HEK293 (cell line): Measurements from ENCODE around the gene OVOL3.

Source experiments
- CTCF ChIA-PET: fragments of 350-600 bp; formaldehyde crosslinking; extraction: SDS; loops from one replicate; lab custom pipeline; 2021; ENCODE audit warnings: antibody characterized with exemption; lab: Yijun Ruan, JAX
- POLR2A ChIA-PET: fragments of 300-600 bp; formaldehyde crosslinking; extraction: SDS; loops from one replicate; lab custom pipeline; 2020; ENCODE audit warnings: antibody characterized with exemption, inconsistent platforms; lab: Yijun Ruan, JAX
- H3K27ac ChIP-seq: fragments of 200-500 bp; sonication (Bioruptor generic); 2 replicates; pipeline ENCODE4 v1.5.1; 2014; ENCODE audit warnings: low read depth, low read length, control low read depth, inconsistent platforms; ENCODE audit errors: extremely low read depth
- H3K36me3 ChIP-seq, 2 experiments: fragments of 200-500 bp in 1 of 2; sonication (Bioruptor generic) in 1 of 2; 1 replicate in 1 of 2; 2 replicates in 1 of 2; pipeline ENCODE4 v1.5.1; 2014 to 2017; ENCODE audit warnings: inconsistent platforms in 2 of 2, low read length in 2 of 2; ENCODE audit not compliant: control insufficient read depth in 2 of 2, insufficient read depth in 1 of 2
- H3K4me1 ChIP-seq: fragments of 200-500 bp; sonication (Bioruptor generic); 2 replicates; pipeline ENCODE4 v1.5.1; 2014; ENCODE audit warnings: mild to moderate bottlenecking, low read length, inconsistent platforms; ENCODE audit not compliant: control insufficient read depth, insufficient read depth
- H3K4me3 ChIP-seq: 2 replicates; pipeline ENCODE4 v1.5.1; 2011; ENCODE audit warnings: low read depth, mild to moderate bottlenecking, control low read depth, low read length, moderate library complexity
- H3K9me3 ChIP-seq: fragments of 200-500 bp; sonication (Bioruptor generic); 2 replicates; pipeline ENCODE4 v1.5.1; 2014; ENCODE audit warnings: low read depth, low read length, inconsistent platforms; ENCODE audit not compliant: control insufficient read depth, insufficient read depth
- CTCF ChIP-seq: fragments of 450-650 bp; formaldehyde crosslinking; IDR thresholded peaks from 2 replicates; pipeline ENCODE4 v1.5.1; 2016; ENCODE audit warnings: missing biosample characterization, missing genetic modification characterization
- GLIS2 ChIP-seq: fragments of 450-650 bp; formaldehyde crosslinking; IDR thresholded peaks from 2 replicates; pipeline ENCODE4 v1.5.1; 2016; ENCODE audit warnings: missing biosample characterization, missing genetic modification characterization
- KLF17 ChIP-seq: fragments of 450-650 bp; formaldehyde crosslinking; IDR thresholded peaks from 2 replicates; pipeline ENCODE4 v1.5.1; 2016; ENCODE audit warnings: missing biosample characterization, missing genetic modification characterization
- REPIN1 ChIP-seq: fragments of 450-650 bp; formaldehyde crosslinking; IDR thresholded peaks from 2 replicates; pipeline ENCODE4 v1.5.1; 2017; ENCODE audit warnings: missing biosample characterization, missing genetic modification characterization, low read depth
- SCRT2 ChIP-seq: fragments of 450-650 bp; formaldehyde crosslinking; IDR thresholded peaks from 2 replicates; pipeline ENCODE4 v1.5.1; 2016; ENCODE audit warnings: missing biosample characterization, missing genetic modification characterization
- SETDB1 ChIP-seq: IDR thresholded peaks from one replicate; pipeline ENCODE4 v1.6.1; 2017; ENCODE audit warnings: mild to moderate bottlenecking, low read length, moderate library complexity, mixed read lengths; ENCODE audit not compliant: insufficient read length
- TCF7L2 ChIP-seq: IDR thresholded peaks from 2 replicates; pipeline ENCODE4 v1.6.1; 2011; ENCODE audit warnings: low read depth, mild to moderate bottlenecking, inconsistent platforms, low read length, moderate library complexity, borderline replicate concordance
- YY2 ChIP-seq: fragments of 450-650 bp; formaldehyde crosslinking; IDR thresholded peaks from 2 replicates; pipeline ENCODE4 v1.5.1; 2016; ENCODE audit warnings: missing biosample characterization, missing genetic modification characterization
- ZBTB20 ChIP-seq: fragments of 450-650 bp; formaldehyde crosslinking; IDR thresholded peaks from 2 replicates; pipeline ENCODE4 v1.5.1; 2016; ENCODE audit warnings: missing biosample characterization, missing genetic modification characterization
- ZBTB48 ChIP-seq: fragments of 450-650 bp; formaldehyde crosslinking; IDR thresholded peaks from 2 replicates; pipeline ENCODE4 v1.5.1; 2016; ENCODE audit warnings: missing biosample characterization, missing genetic modification characterization
- ZBTB7A ChIP-seq: fragments of 450-650 bp; formaldehyde crosslinking; IDR thresholded peaks from 2 replicates; pipeline ENCODE4 v1.5.1; 2016; ENCODE audit warnings: low read depth, missing biosample characterization, missing genetic modification characterization
- ZBTB8A ChIP-seq: fragments of 450-650 bp; formaldehyde crosslinking; IDR thresholded peaks from 2 replicates; pipeline ENCODE4 v1.5.1; 2016; ENCODE audit warnings: missing biosample characterization, missing genetic modification characterization
- ZFP41 ChIP-seq: fragments of 450-650 bp; formaldehyde crosslinking; IDR thresholded peaks from 2 replicates; pipeline ENCODE4 v1.5.1; 2016; ENCODE audit warnings: missing biosample characterization, missing genetic modification characterization, borderline replicate concordance
- ZNF16 ChIP-seq: fragments of 450-650 bp; formaldehyde crosslinking; IDR thresholded peaks from 2 replicates; pipeline ENCODE4 v1.5.1; 2016; ENCODE audit warnings: low read depth, missing biosample characterization, missing genetic modification characterization
- ZNF169 ChIP-seq: fragments of 450-650 bp; formaldehyde crosslinking; IDR thresholded peaks from 2 replicates; pipeline ENCODE4 v1.5.1; 2016; ENCODE audit warnings: missing biosample characterization, missing genetic modification characterization
- ZNF175 ChIP-seq: fragments of 450-650 bp; formaldehyde crosslinking; IDR thresholded peaks from 2 replicates; pipeline ENCODE4 v1.5.1; 2016; ENCODE audit warnings: missing biosample characterization, missing genetic modification characterization
- ZNF2 ChIP-seq: fragments of 450-650 bp; formaldehyde crosslinking; IDR thresholded peaks from 2 replicates; pipeline ENCODE4 v1.5.1; 2016; ENCODE audit warnings: missing biosample characterization, missing genetic modification characterization
- ZNF394 ChIP-seq: fragments of 450-650 bp; formaldehyde crosslinking; IDR thresholded peaks from 2 replicates; pipeline ENCODE4 v1.5.1; 2016; ENCODE audit warnings: missing biosample characterization, missing genetic modification characterization, mild to moderate bottlenecking, moderate library complexity, borderline replicate concordance
- ZNF610 ChIP-seq: fragments of 450-650 bp; formaldehyde crosslinking; IDR thresholded peaks from 2 replicates; pipeline ENCODE4 v1.5.1; 2016; ENCODE audit warnings: missing biosample characterization, missing genetic modification characterization, borderline replicate concordance
- ZNF660 ChIP-seq: fragments of 450-650 bp; IDR thresholded peaks from 2 replicates; pipeline ENCODE4 v1.5.1; 2018; ENCODE audit warnings: missing biosample characterization, mild to moderate bottlenecking, missing genetic modification characterization
- ZNF704 ChIP-seq: fragments of 450-650 bp; formaldehyde crosslinking; IDR thresholded peaks from 2 replicates; pipeline ENCODE4 v1.5.1; 2016; ENCODE audit warnings: missing biosample characterization, missing genetic modification characterization
- ZNF747 ChIP-seq: fragments of 450-650 bp; formaldehyde crosslinking; IDR thresholded peaks from 2 replicates; pipeline ENCODE4 v1.5.1; 2016; ENCODE audit warnings: missing biosample characterization, missing genetic modification characterization
- ZNF76 ChIP-seq: fragments of 450-650 bp; formaldehyde crosslinking; IDR thresholded peaks from 2 replicates; pipeline ENCODE4; 2016; ENCODE audit warnings: low read depth, missing biosample characterization, missing genetic modification characterization, borderline replicate concordance
- ZNF837 ChIP-seq: fragments of 450-650 bp; formaldehyde crosslinking; IDR thresholded peaks from 2 replicates; pipeline ENCODE4 v1.5.1; 2016; ENCODE audit warnings: missing biosample characterization, missing genetic modification characterization
- ZXDB ChIP-seq: fragments of 450-650 bp; formaldehyde crosslinking; IDR thresholded peaks from 2 replicates; pipeline ENCODE4 v1.5.1; 2016; ENCODE audit warnings: missing biosample characterization, missing genetic modification characterization
- TF ChIP-seq, protein P1 (sequence below): fragments of 450-650 bp; formaldehyde crosslinking; IDR thresholded peaks from 2 replicates; pipeline ENCODE4 v1.5.1; 2017; ENCODE audit warnings: missing biosample characterization, missing genetic modification characterization
- TF ChIP-seq, protein P2 (sequence below): fragments of 450-650 bp; formaldehyde crosslinking; IDR thresholded peaks from 2 replicates; pipeline ENCODE4 v1.5.1; 2016; ENCODE audit warnings: missing biosample characterization, missing genetic modification characterization
- TF ChIP-seq, protein P3 (sequence below): fragments of 450-650 bp; formaldehyde crosslinking; IDR thresholded peaks from 2 replicates; pipeline ENCODE4 v1.5.1; 2017; ENCODE audit warnings: missing biosample characterization, missing genetic modification characterization

OVOL3 gene

GRCh38 chr19:36115453-36116343 lies 4.8 kb downstream of the OVOL3 start, which contains the start of gene TBCB:
Gene TBCB, plus strand, starts transcription at chr19:36115468. Its CDS starts 93 bp downstream, at chr19:36115561.
- Histone ChIP-seq H3K4me3 (peak within 1 kb of the TSS; percentile 58), H3K9me3 (no peaks in the 10 kb centered on the region), H3K4me1 (peaks cover 35% of the 10 kb centered on the region), H3K27ac (peak within 1 kb of the TSS; percentile 92), H3K36me3 (peaks cover 60 to 65% of the 10 kb centered on the region in 2 experiments)
- CTCF ChIA-PET = interaction anchor here (0.6 to 5.1 kb wide), 9 partner anchors 11 to 1600 kb away, joined by 3 to 49 read pairs (median 4); partner anchors contain the start of genes ALKBH6 and THAP8
- POLR2A ChIA-PET = interaction anchor here (0.5 to 4.5 kb wide), 45 partner anchors 9 to 962 kb away, joined by 3 to 96 read pairs (median 4); partner anchors contain the start of genes ALKBH6, CAPNS1, COX6B1 and LIN37
- peak; percentile 59; the same call in 1 of the 2 replicates for TF ChIP-seq REPIN1 (tag by site-specific recombination)
- peak; percentile 62; the same call in 1 of the 2 replicates for TF ChIP-seq ZBTB48 (tag by site-specific recombination)
- no peak for TF ChIP-seq ZNF16
- peak; percentile 84; the same call in 1 of the 2 replicates for TF ChIP-seq ZBTB20 (tag by site-specific recombination)
- no peak for TF ChIP-seq SETDB1
- TF ChIP-seq CTCF (tag by site-specific recombination) = no peak
- peak; percentile 22; the same call in 1 of the 2 replicates for TF ChIP-seq ZNF2 (tag by site-specific recombination)
- no peak for TF ChIP-seq ZFP41 (tag by site-specific recombination)
- TF ChIP-seq, protein P1, sequence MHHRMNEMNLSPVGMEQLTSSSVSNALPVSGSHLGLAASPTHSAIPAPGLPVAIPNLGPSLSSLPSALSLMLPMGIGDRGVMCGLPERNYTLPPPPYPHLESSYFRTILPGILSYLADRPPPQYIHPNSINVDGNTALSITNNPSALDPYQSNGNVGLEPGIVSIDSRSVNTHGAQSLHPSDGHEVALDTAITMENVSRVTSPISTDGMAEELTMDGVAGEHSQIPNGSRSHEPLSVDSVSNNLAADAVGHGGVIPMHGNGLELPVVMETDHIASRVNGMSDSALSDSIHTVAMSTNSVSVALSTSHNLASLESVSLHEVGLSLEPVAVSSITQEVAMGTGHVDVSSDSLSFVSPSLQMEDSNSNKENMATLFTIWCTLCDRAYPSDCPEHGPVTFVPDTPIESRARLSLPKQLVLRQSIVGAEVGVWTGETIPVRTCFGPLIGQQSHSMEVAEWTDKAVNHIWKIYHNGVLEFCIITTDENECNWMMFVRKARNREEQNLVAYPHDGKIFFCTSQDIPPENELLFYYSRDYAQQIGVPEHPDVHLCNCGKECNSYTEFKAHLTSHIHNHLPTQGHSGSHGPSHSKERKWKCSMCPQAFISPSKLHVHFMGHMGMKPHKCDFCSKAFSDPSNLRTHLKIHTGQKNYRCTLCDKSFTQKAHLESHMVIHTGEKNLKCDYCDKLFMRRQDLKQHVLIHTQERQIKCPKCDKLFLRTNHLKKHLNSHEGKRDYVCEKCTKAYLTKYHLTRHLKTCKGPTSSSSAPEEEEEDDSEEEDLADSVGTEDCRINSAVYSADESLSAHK = 0 out of 2 replicates have a peak, but pooled peaks have one; percentile 40
- no peak for TF ChIP-seq ZNF747 (tag by site-specific recombination)
- TF ChIP-seq ZBTB8A = peak; percentile 98
- TF ChIP-seq KLF17 (tag by site-specific recombination) = peak; percentile 74
- peak; percentile 62 for TF ChIP-seq ZXDB (tag by site-specific recombination)
- peak; percentile 69; the same call in 1 of the 2 replicates for TF ChIP-seq ZNF76
- no peak for TF ChIP-seq TCF7L2
- TF ChIP-seq YY2 (tag by site-specific recombination) = peak; percentile 74; the same call in 1 of the 2 replicates
- peak; percentile 81 for TF ChIP-seq SCRT2
- peak; percentile 91 for TF ChIP-seq GLIS2
- peak; percentile 76 for TF ChIP-seq ZNF610 (tag by site-specific recombination)
- TF ChIP-seq ZNF394 = no peak
- TF ChIP-seq ZNF169 (tag by site-specific recombination) = no peak
- TF ChIP-seq ZBTB7A = peak; percentile 64
- no peak for TF ChIP-seq ZNF175
- TF ChIP-seq ZNF660 (tag by site-specific recombination) = no peak; the same call in 1 of the 2 replicates
- TF ChIP-seq, protein P2, sequence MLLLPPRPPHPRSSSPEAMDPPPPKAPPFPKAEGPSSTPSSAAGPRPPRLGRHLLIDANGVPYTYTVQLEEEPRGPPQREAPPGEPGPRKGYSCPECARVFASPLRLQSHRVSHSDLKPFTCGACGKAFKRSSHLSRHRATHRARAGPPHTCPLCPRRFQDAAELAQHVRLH (tag by site-specific recombination) = no peak
- TF ChIP-seq ZNF704 (tag by site-specific recombination) = no peak
- TF ChIP-seq, protein P3, sequence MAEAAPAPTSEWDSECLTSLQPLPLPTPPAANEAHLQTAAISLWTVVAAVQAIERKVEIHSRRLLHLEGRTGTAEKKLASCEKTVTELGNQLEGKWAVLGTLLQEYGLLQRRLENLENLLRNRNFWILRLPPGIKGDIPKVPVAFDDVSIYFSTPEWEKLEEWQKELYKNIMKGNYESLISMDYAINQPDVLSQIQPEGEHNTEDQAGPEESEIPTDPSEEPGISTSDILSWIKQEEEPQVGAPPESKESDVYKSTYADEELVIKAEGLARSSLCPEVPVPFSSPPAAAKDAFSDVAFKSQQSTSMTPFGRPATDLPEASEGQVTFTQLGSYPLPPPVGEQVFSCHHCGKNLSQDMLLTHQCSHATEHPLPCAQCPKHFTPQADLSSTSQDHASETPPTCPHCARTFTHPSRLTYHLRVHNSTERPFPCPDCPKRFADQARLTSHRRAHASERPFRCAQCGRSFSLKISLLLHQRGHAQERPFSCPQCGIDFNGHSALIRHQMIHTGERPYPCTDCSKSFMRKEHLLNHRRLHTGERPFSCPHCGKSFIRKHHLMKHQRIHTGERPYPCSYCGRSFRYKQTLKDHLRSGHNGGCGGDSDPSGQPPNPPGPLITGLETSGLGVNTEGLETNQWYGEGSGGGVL = peak; percentile 67; the same call in 1 of the 2 replicates
- TF ChIP-seq ZNF837 (tag by site-specific recombination) = no peak
